HL-60 (cell line): Measurements from ENCODE around the gene DENND6B.

Experiments
- DNase-seq, 2 experiments: peaks; one replicate each; pipeline ENCODE4 v3.0.0-alpha.2; 2010 to 2020; ENCODE audit warnings: low read depth in 1 of 2, low spot score in 1 of 2
- H3K27ac ChIP-seq: fragments of 250-450 bp; sonication (Bioruptor Pico); replicated peaks from 2 replicates; pipeline ENCODE4 v1.5.1; 2020; ENCODE audit warnings: mild to moderate bottlenecking, moderate library complexity
- H3K27me3 ChIP-seq: fragments of 250-450 bp; sonication (Bioruptor Pico); 2 replicates; pipeline ENCODE4 v1.5.1; 2021; ENCODE audit warnings: mild to moderate bottlenecking, moderate library complexity; ENCODE audit not compliant: insufficient read depth, poor library complexity, severe bottlenecking
- H3K4me3 ChIP-seq: replicated peaks from 2 replicates; pipeline ENCODE4 v1.5.1; 2011; ENCODE audit warnings: mild to moderate bottlenecking, control low read depth, low read length; ENCODE audit not compliant: insufficient read depth
- GABPA ChIP-seq: IDR thresholded peaks from 2 replicates; pipeline ENCODE4 v1.6.1; 2012; ENCODE audit warnings: low read depth
- POLR2AphosphoS5 ChIP-seq: IDR thresholded peaks from 2 replicates; pipeline ENCODE4 v1.6.1; 2012; ENCODE audit warnings: low read depth
- SPI1 ChIP-seq: IDR thresholded peaks from 2 replicates; pipeline ENCODE4 v1.6.1; 2012; ENCODE audit warnings: low read depth, mild to moderate bottlenecking, borderline replicate concordance
- TF ChIP-seq, protein P1 (sequence below): IDR thresholded peaks from one replicate; pipeline ENCODE4 v1.5.1; 2011; ENCODE audit warnings: low read length, control low read depth, inconsistent platforms; ENCODE audit not compliant: insufficient read depth
- TF ChIP-seq, protein P2 (sequence below): IDR thresholded peaks from 2 replicates; pipeline ENCODE4 v1.6.1; 2012; ENCODE audit warnings: low read depth; ENCODE audit not compliant: insufficient replicate concordance

DENND6B gene

DNA sequence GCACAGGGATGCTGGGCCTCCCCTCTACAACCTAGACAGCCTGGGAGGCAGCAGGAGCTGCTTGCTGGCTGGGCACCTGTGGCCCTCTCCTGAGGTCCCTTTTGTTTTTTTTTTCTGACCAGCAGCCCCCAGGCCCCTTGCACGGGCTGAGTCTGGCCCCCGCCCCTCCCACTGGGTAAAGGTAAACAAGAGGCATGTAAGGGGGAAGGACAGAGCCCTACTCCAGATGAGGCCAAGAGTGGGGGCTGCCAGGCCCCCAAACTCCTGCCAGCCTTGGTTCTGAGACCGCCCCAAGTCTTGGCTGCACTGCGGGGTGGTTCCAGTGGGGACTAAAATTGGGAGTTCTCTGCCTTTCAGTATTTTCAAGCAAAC, 28.6 kb downstream of the DENND6B start:
- DNase-seq = no peak
- TF ChIP-seq POLR2AphosphoS5 (no peak), SPI1 (no peak), GABPA (no peak)
- TF ChIP-seq, protein P1, sequence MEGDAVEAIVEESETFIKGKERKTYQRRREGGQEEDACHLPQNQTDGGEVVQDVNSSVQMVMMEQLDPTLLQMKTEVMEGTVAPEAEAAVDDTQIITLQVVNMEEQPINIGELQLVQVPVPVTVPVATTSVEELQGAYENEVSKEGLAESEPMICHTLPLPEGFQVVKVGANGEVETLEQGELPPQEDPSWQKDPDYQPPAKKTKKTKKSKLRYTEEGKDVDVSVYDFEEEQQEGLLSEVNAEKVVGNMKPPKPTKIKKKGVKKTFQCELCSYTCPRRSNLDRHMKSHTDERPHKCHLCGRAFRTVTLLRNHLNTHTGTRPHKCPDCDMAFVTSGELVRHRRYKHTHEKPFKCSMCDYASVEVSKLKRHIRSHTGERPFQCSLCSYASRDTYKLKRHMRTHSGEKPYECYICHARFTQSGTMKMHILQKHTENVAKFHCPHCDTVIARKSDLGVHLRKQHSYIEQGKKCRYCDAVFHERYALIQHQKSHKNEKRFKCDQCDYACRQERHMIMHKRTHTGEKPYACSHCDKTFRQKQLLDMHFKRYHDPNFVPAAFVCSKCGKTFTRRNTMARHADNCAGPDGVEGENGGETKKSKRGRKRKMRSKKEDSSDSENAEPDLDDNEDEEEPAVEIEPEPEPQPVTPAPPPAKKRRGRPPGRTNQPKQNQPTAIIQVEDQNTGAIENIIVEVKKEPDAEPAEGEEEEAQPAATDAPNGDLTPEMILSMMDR = no peak
- TF ChIP-seq, protein P2, sequence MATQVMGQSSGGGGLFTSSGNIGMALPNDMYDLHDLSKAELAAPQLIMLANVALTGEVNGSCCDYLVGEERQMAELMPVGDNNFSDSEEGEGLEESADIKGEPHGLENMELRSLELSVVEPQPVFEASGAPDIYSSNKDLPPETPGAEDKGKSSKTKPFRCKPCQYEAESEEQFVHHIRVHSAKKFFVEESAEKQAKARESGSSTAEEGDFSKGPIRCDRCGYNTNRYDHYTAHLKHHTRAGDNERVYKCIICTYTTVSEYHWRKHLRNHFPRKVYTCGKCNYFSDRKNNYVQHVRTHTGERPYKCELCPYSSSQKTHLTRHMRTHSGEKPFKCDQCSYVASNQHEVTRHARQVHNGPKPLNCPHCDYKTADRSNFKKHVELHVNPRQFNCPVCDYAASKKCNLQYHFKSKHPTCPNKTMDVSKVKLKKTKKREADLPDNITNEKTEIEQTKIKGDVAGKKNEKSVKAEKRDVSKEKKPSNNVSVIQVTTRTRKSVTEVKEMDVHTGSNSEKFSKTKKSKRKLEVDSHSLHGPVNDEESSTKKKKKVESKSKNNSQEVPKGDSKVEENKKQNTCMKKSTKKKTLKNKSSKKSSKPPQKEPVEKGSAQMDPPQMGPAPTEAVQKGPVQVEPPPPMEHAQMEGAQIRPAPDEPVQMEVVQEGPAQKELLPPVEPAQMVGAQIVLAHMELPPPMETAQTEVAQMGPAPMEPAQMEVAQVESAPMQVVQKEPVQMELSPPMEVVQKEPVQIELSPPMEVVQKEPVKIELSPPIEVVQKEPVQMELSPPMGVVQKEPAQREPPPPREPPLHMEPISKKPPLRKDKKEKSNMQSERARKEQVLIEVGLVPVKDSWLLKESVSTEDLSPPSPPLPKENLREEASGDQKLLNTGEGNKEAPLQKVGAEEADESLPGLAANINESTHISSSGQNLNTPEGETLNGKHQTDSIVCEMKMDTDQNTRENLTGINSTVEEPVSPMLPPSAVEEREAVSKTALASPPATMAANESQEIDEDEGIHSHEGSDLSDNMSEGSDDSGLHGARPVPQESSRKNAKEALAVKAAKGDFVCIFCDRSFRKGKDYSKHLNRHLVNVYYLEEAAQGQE = no peak
- no peak overlapping the region for H3K27ac ChIP-seq
- H3K4me3 ChIP-seq = no peak overlapping the region
- H3K27me3 ChIP-seq = no peaks in the 10 kb centered on the region

DNA sequence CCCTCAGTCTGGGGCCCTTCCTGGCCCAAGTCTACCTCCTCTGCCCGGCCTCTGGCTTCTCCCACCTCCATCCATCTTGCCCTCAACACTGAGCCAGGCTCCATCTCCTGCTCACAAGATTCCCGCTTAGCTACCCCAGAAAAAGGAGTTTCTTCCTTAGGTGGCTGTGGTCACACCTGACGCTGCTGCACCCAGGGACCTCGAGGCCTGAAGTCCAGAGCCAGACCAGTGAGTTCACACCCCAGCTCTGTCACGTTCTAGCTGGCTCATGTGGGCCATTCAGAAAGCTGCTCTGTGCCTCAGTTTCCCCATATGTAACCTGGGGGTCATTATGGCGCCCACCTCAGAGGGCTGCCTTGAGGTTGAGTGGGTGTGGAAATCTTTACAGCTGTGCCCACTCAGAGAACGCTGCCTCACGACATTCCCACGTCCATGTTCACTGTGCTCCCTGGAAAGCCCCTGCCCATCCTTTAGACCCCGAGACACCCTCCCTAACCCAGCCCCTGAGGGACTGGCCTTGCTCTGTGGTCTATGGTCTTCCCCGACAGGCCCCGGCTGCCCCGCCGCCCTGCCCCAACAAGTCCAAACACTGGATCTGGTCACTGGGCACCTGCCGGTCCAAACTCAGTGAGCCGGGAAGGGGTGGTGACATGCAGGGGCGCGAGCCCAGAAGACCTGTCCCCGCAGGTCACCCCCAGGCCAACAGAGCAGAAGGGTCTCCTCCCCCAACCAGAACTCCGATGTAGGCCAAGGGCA, 29.1 kb downstream of the DENND6B start:
- Histone ChIP-seq H3K4me3 (no peak overlapping the region), H3K27ac (no peak overlapping the region), H3K27me3 (no peaks in the 10 kb centered on the region)
- no peak for TF ChIP-seq POLR2AphosphoS5
- TF ChIP-seq, protein P2 = no peak
- TF ChIP-seq GABPA = no peak
- TF ChIP-seq SPI1 = no peak
- TF ChIP-seq, protein P1 = no peak
- no peak for DNase-seq

DNA sequence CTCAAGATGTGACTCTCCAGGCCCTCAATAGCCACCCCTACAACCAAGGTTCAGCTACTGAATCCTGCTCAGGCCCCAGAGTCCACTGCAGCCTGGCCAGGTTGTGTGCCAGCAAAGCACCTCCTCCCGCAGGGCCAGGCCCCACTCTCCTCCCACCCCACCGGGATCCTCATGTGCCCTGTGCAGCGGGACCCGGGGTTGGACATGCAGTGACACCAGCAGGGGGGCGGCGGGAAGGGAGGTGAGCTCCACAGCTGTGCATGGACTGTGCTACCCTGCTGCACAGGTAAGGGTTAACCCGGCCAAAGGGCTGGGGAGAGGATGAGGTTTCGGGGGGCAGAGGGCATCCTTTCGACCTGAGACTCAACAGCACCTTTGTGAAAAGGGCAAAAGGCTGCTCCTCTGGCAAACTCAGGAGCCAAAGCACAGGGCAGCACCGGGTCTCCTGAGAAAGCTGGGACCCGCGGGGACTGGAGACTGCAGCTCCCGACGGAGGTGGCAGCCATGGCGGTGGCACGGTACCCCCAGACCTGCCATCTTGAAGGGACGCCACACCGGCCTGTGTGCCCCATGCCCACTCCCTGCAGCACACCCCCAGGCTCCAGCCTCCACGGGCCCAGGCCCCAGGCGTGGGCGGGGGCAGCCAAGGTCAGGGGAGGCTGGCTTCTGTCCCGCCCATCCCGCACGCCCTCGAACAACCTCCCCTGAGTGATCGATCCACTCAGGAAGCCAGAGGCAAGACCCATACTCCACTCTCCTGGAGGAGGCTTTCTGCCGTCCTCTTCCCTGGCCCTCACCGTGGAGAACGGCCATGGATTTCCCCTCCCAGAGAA, 29.9 kb downstream of the DENND6B start:
- TF ChIP-seq, protein P2 = no peak
- TF ChIP-seq, protein P1 = no peak
- no peaks in the 10 kb centered on the region for H3K27me3 ChIP-seq
- H3K4me3 ChIP-seq = no peak overlapping the region
- no peak overlapping the region for H3K27ac ChIP-seq
- DNase-seq = no peak
